ENCODE data around the gene CD55.

CD55 gene

GRCh38 chr1:207288315-207288714 is 33.2 kb upstream of the CD55 start:
- no peak overlapping the region for H3K4me3 ChIP-seq (ENCODE audit: low read depth, low read length)
- DNase-seq (ENCODE audit: low read depth, low spot score): no peak
- TF ChIP-seq CTCF (IDR thresholded peaks at IDR 0.05; ENCODE audit: insufficient read depth, low read length, missing control alignments): no peak
- ChIA-PET CTCF (no interaction called here), POLR2A (no interaction called here)

- CTCF ChIA-PET: no interaction called here
- no peak overlapping the region for H3K4me3 ChIP-seq (ENCODE audit: low read depth, low read length)
- TF ChIP-seq CTCF (IDR thresholded peaks at IDR 0.05; ENCODE audit: insufficient read depth, low read length, missing control alignments): no peak
- no peak for DNase-seq (ENCODE audit: low read depth, low spot score)
- POLR2A ChIA-PET: no interaction called here
These were observed 31.7 kb upstream of the CD55 start for GRCh38 chr1:207289756-207290155.

GRCh38 chr1:207291723-207292122 is 29.8 kb upstream of the CD55 start:
- ChIA-PET POLR2A (no interaction called here), CTCF (no interaction called here)
- no peak overlapping the region for H3K4me3 ChIP-seq (ENCODE audit: low read depth, low read length)
- no peak for TF ChIP-seq CTCF (IDR thresholded peaks at IDR 0.05; ENCODE audit: insufficient read depth, low read length, missing control alignments)
- no peak for DNase-seq (ENCODE audit: low read depth, low spot score)

GRCh38 chr1:207298186-207298585 is 23.3 kb upstream of the CD55 start:
- H3K4me3 ChIP-seq (ENCODE audit: low read depth, low read length): no peak overlapping the region
- POLR2A ChIA-PET: no interaction called here

GRCh38 chr1:207298636-207299398 is 22.7 kb upstream of the CD55 start:
- no peak for TF ChIP-seq CTCF (IDR thresholded peaks at IDR 0.05; ENCODE audit: insufficient read depth, low read length, missing control alignments)
- H3K4me3 ChIP-seq (ENCODE audit: low read depth, low read length): no peak overlapping the region
- ChIA-PET CTCF (no interaction called here), POLR2A (no interaction called here)
- DNase-seq (ENCODE audit: low read depth, low spot score): no peak

More at GRCh38 chr1:207298186-207298585, 23.3 kb upstream of the CD55 start:
- TF ChIP-seq CTCF (IDR thresholded peaks at IDR 0.05; ENCODE audit: insufficient read depth, low read length, missing control alignments): no peak
- no peak for DNase-seq (ENCODE audit: low read depth, low spot score)
- CTCF ChIA-PET: no interaction called here

DNA sequence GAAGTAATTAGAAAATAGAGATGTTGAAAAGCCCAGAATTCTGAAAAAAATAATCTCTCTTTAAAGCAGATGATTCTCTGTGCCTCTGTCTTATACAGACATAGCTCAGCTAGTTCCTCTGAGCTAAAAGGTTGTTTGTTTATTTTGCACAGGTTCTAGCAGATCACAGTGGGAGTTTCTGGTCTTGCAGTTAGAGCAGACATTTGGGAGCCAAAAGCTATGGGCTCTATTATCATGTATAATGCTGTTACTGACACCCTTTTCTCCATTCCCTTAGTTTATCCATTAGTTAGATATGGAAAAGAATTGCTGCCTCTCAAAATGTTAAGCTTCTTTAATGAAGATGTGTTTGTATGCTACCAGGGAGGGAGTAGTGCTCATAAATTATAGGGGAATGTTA is 20.5 kb upstream of the CD55 start:
- H3K4me3 ChIP-seq (ENCODE audit: low read depth, low read length): no peak overlapping the region
- no peak for DNase-seq (ENCODE audit: low read depth, low spot score)
- CTCF ChIA-PET: no interaction called here
- TF ChIP-seq CTCF (IDR thresholded peaks at IDR 0.05; ENCODE audit: insufficient read depth, low read length, missing control alignments): no peak
- POLR2A ChIA-PET: no interaction called here

Measured in AG04449 (cell line).